Stimulated activated CD4-positive, alpha-beta T cell treated with anti-CD3 and anti-CD28 coated beads, Interleukin-2, amount 100 ng/mL, for 48 hours (primary cell): Measurements from ENCODE around the gene LRRC32.
"Not testable (repeated sequence)": the region's sequence is repeated elsewhere in the genome, so short reads cannot be mapped to it uniquely, and the experiment has no call there.

Source experiments
- DNase-seq, 2 donors: peaks; one replicate each; pipeline ENCODE4 v3.0.0-alpha.2; 2020

LRRC32 gene

GRCh38 chr11:76626921-76627401, 43.6 kb downstream of the LRRC32 start:
- peak; percentile 37 to 41 for DNase-seq

GRCh38 chr11:76626266-76626665, 44.3 kb downstream of the LRRC32 start:
- DNase-seq = no peak

- no peak for DNase-seq
These were observed 44.9 kb downstream of the LRRC32 start for GRCh38 chr11:76625472-76626186.

GRCh38 chr11:76624500-76625379, 45.8 kb downstream of the LRRC32 start:
- DNase-seq = no peak

- no peak for DNase-seq
These were observed 46.6 kb downstream of the LRRC32 start for GRCh38 chr11:76623884-76624419.

GRCh38 chr11:76623171-76623883, 47.2 kb downstream of the LRRC32 start:
- no peak for DNase-seq

- no peak for DNase-seq
These were observed 48.0 kb downstream of the LRRC32 start for GRCh38 chr11:76622493-76623094.

- no peak for DNase-seq
These were observed 48.7 kb downstream of the LRRC32 start for GRCh38 chr11:76621868-76622267.

GRCh38 chr11:76621466-76621865, 49.1 kb downstream of the LRRC32 start:
- DNase-seq = no peak

GRCh38 chr11:76620489-76620888, 50.1 kb downstream of the LRRC32 start:
- DNase-seq = no peak

- DNase-seq = not testable (repeated sequence)
These were observed 50.7 kb downstream of the LRRC32 start for GRCh38 chr11:76619801-76620200.

GRCh38 chr11:76617553-76618265, 52.8 kb downstream of the LRRC32 start:
- DNase-seq = no peak

GRCh38 chr11:76616676-76617552, 53.6 kb downstream of the LRRC32 start:
- no peak for DNase-seq

- no peak for DNase-seq
These were observed 54.6 kb downstream of the LRRC32 start for GRCh38 chr11:76615950-76616349.

GRCh38 chr11:76614471-76615179, 55.9 kb downstream of the LRRC32 start:
- DNase-seq = no peak

- no peak for DNase-seq
These were observed 56.6 kb downstream of the LRRC32 start for GRCh38 chr11:76613901-76614300.

- no peak for DNase-seq
These were observed 58.3 kb downstream of the LRRC32 start for GRCh38 chr11:76612226-76612625.

- no peak for DNase-seq
These were observed 59.6 kb downstream of the LRRC32 start for GRCh38 chr11:76610871-76611475.

GRCh38 chr11:76610371-76610770, 60.2 kb downstream of the LRRC32 start:
- DNase-seq = no peak
